Measurements from ENCODE around the gene DENND1A.

- TF ChIP-seq CTCF (IDR thresholded peaks at IDR 0.05) (no peak), POLR2A (IDR thresholded peaks at IDR 0.05) (no peak)
Measured at GRCh38 chr9:123418052-123418430, 511.9 kb downstream of the DENND1A start.

Measured in right lobe of liver (tissue), 4 donors.